Measurements from ENCODE around the gene THEM5. TPM values are rescaled to one million over a fixed set of nuclear protein-coding genes. Genes with fewer than 3 reads are reported as not detected.

The THEM5 gene
- total RNA-seq, 1 experiment from 2014 or later = not detected

DNA sequence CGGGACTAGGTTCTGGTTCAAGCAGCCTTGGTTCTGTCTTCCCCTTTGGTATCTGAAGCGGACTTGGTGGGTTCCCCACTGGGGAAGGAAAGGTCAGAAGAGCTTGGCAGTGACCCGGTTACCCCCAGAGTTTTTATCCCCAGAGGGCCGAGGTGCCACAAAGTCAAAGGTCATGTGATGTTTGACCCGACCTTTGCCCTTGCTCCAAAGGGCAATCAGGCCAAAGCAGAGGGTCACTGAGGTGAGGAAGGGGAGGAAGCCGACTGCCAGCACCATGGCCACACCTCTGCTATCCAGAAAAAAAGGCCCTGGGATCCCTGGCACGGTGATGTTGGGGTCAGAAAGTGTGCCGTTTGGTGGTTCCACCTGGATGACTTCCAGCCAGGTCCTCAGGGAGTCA, 52.7 kb downstream of the THEM5 start:
- Histone ChIP-seq H3K27me3 (ENCODE audit: low read length) (peaks cover 15% of the 10 kb centered on the region), H3K4me2 (ENCODE audit: low read length) (no peak overlapping the region), H3F3A (ENCODE audit: low read length, unreplicated experiment) (no peaks in the 10 kb centered on the region), H2AFZ (ENCODE audit: low read length) (no peak overlapping the region), H3K36me3 (ENCODE audit: low read depth, low read length) (no peaks in the 10 kb centered on the region), H3K27ac (ENCODE audit: low read length) (no peak overlapping the region), H3K4me3 (ENCODE audit: low read length) (no peak overlapping the region), H4K20me1 (ENCODE audit: low read length) (no peaks in the 10 kb centered on the region), H3K79me2 (ENCODE audit: low read length) (no peaks in the 10 kb centered on the region), H3K9me2 (replicated peaks; ENCODE audit: low read length) (no peaks in the 10 kb centered on the region), H3K9me3 (ENCODE audit: low read length) (no peaks in the 10 kb centered on the region), H3K9ac (ENCODE audit: low read length) (no peak overlapping the region), H3K4me1 (ENCODE audit: insufficient read depth, low read length) (no peaks in the 10 kb centered on the region)
- BruUV-seq (replicated peaks) = no TSS peak
- ChIA-PET CTCF (no interaction called here), POLR2A (ENCODE audit: unreplicated experiment) (no interaction called here)
- intact Hi-C loops (cut with micrococcal nuclease) = no loop called here
- ATAC-seq (no peak), DNase-seq (no peak)
- TF ChIP-seq EZH2phosphoT487 (IDR thresholded peaks at IDR 0.05; ENCODE audit: borderline replicate concordance, low read length) = no peak
- TF ChIP-seq, protein P1, sequence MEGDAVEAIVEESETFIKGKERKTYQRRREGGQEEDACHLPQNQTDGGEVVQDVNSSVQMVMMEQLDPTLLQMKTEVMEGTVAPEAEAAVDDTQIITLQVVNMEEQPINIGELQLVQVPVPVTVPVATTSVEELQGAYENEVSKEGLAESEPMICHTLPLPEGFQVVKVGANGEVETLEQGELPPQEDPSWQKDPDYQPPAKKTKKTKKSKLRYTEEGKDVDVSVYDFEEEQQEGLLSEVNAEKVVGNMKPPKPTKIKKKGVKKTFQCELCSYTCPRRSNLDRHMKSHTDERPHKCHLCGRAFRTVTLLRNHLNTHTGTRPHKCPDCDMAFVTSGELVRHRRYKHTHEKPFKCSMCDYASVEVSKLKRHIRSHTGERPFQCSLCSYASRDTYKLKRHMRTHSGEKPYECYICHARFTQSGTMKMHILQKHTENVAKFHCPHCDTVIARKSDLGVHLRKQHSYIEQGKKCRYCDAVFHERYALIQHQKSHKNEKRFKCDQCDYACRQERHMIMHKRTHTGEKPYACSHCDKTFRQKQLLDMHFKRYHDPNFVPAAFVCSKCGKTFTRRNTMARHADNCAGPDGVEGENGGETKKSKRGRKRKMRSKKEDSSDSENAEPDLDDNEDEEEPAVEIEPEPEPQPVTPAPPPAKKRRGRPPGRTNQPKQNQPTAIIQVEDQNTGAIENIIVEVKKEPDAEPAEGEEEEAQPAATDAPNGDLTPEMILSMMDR (conservative IDR thresholded peaks at IDR 0.05; ENCODE audit: low read depth, low read length) = no peak
- no peak for TF ChIP-seq EZH2 (IDR thresholded peaks at IDR 0.05; ENCODE audit: low read length, unreplicated experiment)

DNA sequence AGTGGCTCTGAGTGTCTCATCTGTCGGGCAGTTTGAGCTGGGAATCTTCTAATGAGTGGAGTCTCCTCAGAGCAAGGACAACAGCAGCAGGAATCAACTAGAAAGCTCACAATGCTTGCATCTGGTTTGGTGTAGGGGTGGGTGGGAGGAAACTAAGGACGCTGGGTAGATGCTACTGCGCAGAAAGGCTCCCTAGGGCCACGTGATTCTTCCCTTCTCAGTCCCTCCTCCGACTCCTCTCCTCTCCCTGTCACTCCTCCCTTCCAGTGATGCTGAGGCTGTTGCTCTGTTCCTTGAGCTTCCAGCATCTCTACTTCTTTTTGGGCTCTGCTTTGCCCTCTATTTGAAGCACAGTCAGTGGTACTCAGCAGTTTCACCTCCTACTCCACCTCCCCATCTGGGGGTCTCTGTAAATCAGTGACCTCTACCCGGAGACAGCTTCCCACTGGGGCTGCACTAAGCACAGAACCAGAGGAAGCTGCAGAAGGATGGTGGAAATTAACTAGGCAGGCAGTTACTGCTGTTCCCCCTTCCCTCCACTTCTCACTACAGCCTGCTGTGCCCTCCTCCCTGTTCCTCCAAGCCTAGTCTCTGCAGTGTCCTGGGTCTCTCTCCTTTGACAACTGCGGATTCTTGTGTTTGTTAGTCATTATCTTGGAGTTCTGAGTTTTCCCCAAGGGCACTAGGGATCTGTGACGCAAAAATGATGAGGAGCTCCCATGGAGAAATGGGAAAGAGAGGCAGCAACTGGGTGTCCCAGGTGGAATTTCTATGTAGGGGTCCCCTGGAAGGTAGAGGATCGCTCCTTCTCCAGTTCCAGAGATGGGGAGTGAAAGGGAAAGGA, 54.1 kb downstream of the THEM5 start:
- no peaks in the 10 kb centered on the region for H3K79me2 ChIP-seq (ENCODE audit: low read length)
- ChIA-PET CTCF (no interaction called here), POLR2A (ENCODE audit: unreplicated experiment) (no interaction called here)
- H3F3A ChIP-seq (ENCODE audit: low read length, unreplicated experiment) = no peaks in the 10 kb centered on the region
- intact Hi-C loops (cut with micrococcal nuclease) = no loop called here
- H3K9ac ChIP-seq (ENCODE audit: low read length) = no peak overlapping the region
- no peak for DNase-seq
- no peaks in the 10 kb centered on the region for H3K36me3 ChIP-seq (ENCODE audit: low read depth, low read length)
- H3K9me3 ChIP-seq (ENCODE audit: low read length) = no peaks in the 10 kb centered on the region
- ATAC-seq = no peak
- TF ChIP-seq, protein P1 (conservative IDR thresholded peaks at IDR 0.05; ENCODE audit: low read depth, low read length) = no peak
- TF ChIP-seq EZH2 (IDR thresholded peaks at IDR 0.05; ENCODE audit: low read length, unreplicated experiment) (no peak), EZH2phosphoT487 (IDR thresholded peaks at IDR 0.05; ENCODE audit: borderline replicate concordance, low read length) (no peak)
- no peak overlapping the region for H3K4me2 ChIP-seq (ENCODE audit: low read length)
- H3K9me2 ChIP-seq (replicated peaks; ENCODE audit: low read length) = no peaks in the 10 kb centered on the region
- BruUV-seq (replicated peaks) = no TSS peak
- no peak overlapping the region for H3K27ac ChIP-seq (ENCODE audit: low read length)
- H3K4me1 ChIP-seq (ENCODE audit: insufficient read depth, low read length) = no peaks in the 10 kb centered on the region
- H3K27me3 ChIP-seq (ENCODE audit: low read length) = peaks cover 4% of the 10 kb centered on the region; the same call in 1 of the 2 replicates
- no peak overlapping the region for H3K4me3 ChIP-seq (ENCODE audit: low read length)
- no peaks in the 10 kb centered on the region for H4K20me1 ChIP-seq (ENCODE audit: low read length)
- no peak overlapping the region for H2AFZ ChIP-seq (ENCODE audit: low read length)

DNA sequence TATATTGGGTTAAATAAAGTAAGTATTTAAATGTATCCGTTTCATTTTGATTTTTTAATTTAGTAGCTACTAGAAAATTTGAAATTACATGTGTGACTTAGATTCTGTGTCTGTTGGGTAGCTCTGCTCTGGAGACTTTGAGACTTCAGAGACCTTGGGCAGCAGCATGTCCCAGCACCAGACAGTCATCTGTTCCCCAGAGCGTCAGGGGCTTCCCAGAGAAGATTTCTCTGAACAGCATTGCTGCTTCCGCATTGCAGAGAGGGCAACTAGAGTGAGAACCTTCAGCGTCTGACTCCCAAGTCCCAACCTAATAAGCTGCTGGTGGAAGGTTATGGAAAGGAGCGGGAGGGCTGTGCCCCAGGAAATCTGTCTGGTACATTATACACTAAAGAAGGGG, 54.9 kb downstream of the THEM5 start:
- Histone ChIP-seq H3K79me2 (ENCODE audit: low read length) (no peaks in the 10 kb centered on the region), H3K27me3 (ENCODE audit: low read length) (no peaks in the 10 kb centered on the region; the same call in 1 of the 2 replicates), H3K9ac (ENCODE audit: low read length) (no peak overlapping the region), H3K4me2 (ENCODE audit: low read length) (no peak overlapping the region), H4K20me1 (ENCODE audit: low read length) (no peaks in the 10 kb centered on the region), H3K9me3 (ENCODE audit: low read length) (no peaks in the 10 kb centered on the region), H3K27ac (ENCODE audit: low read length) (no peak overlapping the region), H3K4me3 (ENCODE audit: low read length) (no peak overlapping the region), H3F3A (ENCODE audit: low read length, unreplicated experiment) (no peaks in the 10 kb centered on the region), H3K9me2 (replicated peaks; ENCODE audit: low read length) (no peaks in the 10 kb centered on the region), H3K36me3 (ENCODE audit: low read depth, low read length) (no peaks in the 10 kb centered on the region), H3K4me1 (ENCODE audit: insufficient read depth, low read length) (no peaks in the 10 kb centered on the region), H2AFZ (ENCODE audit: low read length) (no peak overlapping the region)
- ATAC-seq = no peak
- no TSS peak for BruUV-seq (replicated peaks)
- intact Hi-C loops (cut with micrococcal nuclease) = no loop called here
- POLR2A ChIA-PET (ENCODE audit: unreplicated experiment) = no interaction called here
- DNase-seq = no peak
- CTCF ChIA-PET = no interaction called here
- TF ChIP-seq EZH2phosphoT487 (IDR thresholded peaks at IDR 0.05; ENCODE audit: borderline replicate concordance, low read length) (no peak), EZH2 (IDR thresholded peaks at IDR 0.05; ENCODE audit: low read length, unreplicated experiment) (no peak)
- TF ChIP-seq, protein P1 (conservative IDR thresholded peaks at IDR 0.05; ENCODE audit: low read depth, low read length) = no peak

Measured in PC-3 (cell line).